Measurements from ENCODE around the gene TMEM231. TPM values are rescaled to one million over a fixed set of nuclear protein-coding genes. Genes with fewer than 3 reads are reported as not detected.
"Not testable (repeated sequence)": the region's sequence is repeated elsewhere in the genome, so short reads cannot be mapped to it uniquely, and the experiment has no call there.

Gene TMEM231
- total RNA-seq = 1.7 and 2.0 TPM in 2 replicates

DNA sequence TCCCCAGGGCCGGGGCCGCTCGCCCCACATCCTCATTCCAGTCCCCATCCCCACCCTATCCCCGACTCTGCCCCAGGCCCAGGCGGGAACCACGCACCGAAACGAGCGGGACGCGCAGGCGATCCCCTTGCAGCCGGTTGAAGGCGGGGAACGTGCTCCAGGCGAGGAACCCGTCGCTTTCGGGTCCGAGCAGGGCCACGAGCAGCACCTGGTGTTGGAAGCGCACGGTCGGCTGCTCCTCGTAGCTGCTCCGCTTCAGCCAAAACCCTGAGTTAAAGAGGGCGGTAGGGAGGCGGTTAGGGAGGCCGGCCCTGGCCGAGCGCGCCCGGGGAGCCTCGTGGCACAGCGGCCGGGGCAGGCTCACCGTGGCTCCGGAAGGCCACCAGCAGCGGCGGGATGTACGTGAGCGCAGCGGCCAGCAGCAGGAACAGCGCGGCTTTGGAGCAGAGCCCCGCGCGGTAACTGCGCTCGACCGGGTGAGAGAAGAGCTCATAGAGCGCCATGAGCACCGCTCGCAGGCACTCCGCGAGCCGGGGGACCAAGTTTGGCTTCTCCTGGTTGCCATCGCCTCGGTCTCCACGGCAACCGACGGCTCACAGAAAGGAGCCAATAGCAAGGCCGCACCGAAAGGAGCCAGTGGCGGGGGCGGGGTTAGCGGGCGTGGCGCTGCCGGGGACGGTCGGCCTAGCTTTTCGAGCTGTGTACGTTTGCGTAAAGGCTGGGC lies at the start of gene TMEM231:
Gene TMEM231, minus strand, starts transcription at position 546 of the 724 bp plus-strand sequence. Its CDS starts 43 bp downstream, at position 503.
- intact Hi-C loops (cut with micrococcal nuclease) = loop anchor here (1.0 to 2.0 kb wide), 6 partner anchors 10 to 1635 kb away; partner anchors contain the start of genes ADAT1, GABARAPL2, KARS1 and MON1B

GRCh38 chr16:75603241-75603640 lies 47.2 kb upstream of the TMEM231 start:
- intact Hi-C loops (cut with micrococcal nuclease) = no loop called here

DNA sequence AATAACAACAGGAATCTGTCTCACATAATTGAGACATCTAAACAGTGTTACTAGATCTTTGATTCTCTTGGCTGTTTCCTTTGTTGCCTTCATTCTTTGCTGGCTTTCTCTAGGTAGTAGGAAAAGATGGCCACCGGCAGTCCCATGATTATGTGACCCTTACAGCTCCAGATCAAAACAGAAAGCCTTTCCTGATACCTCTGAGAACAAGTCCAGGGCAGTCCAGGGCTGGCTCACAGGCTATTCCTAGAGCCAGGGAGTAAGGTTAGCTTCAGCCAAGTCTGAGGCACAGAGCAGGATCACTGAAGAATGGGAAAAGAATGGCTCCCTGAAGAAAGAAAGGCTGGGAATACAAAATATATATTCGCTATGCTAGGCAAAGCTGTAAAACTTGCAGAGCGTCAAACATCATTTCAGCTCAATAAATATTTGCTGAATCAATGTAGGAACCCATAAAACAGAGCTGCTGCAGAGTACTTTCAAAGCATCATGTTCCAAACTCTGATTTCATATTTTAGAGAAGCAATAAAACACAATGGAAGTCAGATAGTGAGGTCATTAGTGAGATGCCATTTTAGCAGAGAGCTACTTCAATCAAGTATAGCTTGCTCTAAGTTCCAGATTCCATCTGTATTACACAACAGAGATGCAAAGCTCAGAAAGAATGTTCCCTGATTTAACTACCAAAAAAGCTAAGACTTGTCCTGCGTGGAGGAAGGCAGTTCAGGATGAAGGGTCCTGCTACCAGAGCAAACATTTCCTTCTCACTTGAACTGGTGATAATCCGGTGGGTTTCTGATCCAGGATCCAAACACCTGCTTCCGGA lies 43.6 kb upstream of the TMEM231 start:
- intact Hi-C loops (cut with micrococcal nuclease) = no loop called here

DNA sequence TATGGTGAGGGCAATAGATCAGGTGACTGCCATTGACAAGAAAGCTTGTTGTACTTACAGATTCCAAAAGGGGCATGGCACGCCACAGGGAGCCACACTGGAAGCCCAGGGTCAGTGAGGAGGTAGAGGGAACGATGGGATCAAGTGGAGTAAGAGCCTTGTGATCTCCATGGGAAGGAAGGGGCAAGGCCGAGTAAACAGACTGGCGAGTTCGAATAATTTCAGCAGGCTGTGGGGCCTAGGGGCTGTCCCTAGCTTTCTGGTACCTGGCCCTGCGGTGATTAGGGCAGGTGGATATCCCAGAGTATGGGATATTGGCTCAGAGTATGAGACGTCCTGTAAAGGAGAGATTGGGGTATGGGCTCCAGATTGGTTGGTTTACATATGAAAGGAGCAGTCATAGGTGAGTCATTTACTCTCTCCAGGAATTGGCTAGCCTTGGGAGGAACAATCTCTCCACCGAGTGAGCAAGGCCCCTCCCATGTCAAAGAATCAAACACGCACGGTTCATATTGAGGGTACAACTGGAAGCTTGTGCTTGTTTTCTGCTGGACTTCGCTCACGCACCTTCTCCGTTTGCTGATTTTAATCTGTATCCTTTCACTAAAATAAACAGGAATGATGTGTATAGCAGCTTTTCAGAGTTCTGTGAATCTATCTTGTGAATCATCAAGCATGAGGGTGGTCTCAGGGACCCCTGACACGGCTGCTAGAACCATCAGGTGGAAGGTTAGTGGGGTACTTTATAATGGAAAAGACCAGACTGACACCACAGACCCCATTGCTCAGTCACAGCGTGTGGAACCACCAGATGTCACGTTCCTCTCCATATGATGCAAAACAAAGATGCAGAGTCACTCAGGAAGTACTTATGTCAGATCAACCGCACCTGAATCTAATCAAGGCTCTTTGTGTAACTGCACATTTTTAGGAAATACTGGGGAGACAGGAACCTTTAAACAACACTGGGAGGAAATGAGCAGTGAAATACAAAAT lies 38.1 kb upstream of the TMEM231 start:
- intact Hi-C loops (cut with micrococcal nuclease) = loop anchor here (2.0 kb wide), 1 partner anchor 27 kb away; the partner anchor contains the start of gene GABARAPL2

DNA sequence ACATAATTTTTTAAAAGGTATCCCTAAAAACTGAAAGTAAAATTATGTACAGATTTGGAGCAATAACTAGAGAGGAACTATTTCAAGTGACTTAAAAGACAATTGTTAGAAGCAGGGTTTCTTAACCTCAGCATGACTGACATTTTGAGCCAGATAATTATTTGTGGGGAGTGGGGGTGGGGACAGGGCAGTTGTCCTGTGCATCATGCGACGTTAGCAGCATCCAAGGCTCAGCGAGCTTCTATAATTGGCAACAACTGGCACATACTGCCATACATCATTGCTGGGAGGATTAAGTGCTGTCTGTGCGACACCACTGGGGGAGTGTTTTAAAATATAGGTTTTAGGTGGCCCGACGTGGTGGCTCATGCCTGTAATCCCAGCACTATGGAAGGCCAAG lies 37.3 kb upstream of the TMEM231 start:
- intact Hi-C loops (cut with micrococcal nuclease) = no loop called here

GRCh38 chr16:75591927-75592326 lies 35.9 kb upstream of the TMEM231 start:
- intact Hi-C loops (cut with micrococcal nuclease) = not testable (repeated sequence)

DNA sequence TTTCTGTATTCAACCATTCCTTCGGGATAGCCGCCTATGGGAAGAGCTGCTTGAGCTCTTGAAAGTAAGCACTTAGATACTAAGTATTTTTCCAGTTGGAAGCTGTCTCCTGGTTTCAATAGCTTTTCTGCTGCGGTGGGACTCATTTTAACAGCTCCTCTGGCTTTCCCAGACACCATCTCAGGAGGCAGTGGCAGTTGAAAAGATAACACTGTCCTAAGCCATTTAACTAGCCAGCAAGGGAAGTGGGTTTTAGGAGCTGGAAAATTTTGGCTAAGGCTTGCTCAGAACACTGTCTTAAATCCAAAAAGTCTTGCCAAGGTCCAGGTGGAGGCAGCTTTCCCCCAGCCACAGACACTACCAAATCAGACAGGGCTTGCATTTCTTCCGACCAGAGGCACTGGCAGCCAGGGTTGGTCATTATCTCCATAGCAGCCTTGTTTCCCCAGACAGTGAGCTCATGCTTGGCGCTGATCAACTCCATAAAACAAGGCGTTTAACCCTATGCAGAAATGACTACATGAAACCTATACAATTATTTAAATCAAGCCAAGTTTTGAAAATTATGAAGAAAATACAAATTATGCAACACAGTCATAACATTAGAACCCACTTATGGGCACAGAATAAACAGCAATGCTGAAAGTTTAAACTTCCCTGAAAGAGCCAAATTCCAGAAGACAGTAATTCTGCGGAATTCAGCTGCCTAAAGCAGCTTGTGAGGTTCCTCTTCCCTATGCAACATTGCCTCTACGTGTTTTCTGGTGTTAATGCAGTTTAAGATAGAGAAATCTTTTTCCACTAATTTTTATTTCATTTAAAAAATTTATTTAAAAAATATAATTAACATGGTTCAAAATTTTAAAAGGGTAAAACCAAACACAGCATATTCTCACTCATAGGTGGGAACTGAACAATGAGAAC lies 35.1 kb upstream of the TMEM231 start:
- intact Hi-C loops (cut with micrococcal nuclease) = no loop called here

- intact Hi-C loops (cut with micrococcal nuclease) = no loop called here
Observed at GRCh38 chr16:75589306-75589705, 33.3 kb upstream of the TMEM231 start.

DNA sequence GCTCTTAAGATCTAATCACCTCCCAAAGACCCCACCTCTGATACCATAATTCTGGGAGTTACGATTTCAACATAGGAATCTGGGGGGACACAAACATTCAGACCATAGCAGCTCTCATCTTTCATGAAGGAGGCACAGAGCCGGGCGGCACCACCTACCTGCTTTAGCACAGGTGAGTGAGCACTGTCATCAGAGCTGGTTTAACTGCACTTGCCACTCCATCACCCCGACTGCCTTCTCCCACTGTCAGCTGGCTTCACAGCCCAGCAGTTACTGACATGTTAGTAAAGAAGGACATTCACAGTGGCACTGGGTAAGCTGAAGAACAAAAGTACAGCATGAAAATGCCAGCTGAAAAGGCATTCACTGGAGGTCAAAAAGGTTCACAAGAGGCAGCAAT lies 32.7 kb upstream of the TMEM231 start:
- intact Hi-C loops (cut with micrococcal nuclease) = no loop called here

DNA sequence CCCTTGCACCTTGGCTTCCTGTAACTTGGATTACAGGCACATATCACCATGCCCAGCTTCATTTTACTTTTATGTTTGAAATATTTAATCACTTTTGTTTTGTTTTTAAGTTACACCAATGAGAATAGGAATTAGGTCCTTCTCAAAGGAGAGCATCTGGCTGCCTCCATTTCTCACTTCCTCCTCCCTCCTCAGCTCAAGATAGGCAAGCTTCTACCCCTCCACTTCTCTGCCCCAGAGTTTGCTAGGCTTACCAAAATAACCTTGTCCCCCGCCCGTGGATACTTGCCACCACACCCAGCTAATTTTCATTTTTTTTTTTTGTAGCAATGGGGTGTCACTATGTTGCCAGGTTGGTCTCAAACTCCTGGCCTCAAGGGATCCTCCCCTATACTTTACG lies 28.1 kb upstream of the TMEM231 start:
- intact Hi-C loops (cut with micrococcal nuclease) = no loop called here

DNA sequence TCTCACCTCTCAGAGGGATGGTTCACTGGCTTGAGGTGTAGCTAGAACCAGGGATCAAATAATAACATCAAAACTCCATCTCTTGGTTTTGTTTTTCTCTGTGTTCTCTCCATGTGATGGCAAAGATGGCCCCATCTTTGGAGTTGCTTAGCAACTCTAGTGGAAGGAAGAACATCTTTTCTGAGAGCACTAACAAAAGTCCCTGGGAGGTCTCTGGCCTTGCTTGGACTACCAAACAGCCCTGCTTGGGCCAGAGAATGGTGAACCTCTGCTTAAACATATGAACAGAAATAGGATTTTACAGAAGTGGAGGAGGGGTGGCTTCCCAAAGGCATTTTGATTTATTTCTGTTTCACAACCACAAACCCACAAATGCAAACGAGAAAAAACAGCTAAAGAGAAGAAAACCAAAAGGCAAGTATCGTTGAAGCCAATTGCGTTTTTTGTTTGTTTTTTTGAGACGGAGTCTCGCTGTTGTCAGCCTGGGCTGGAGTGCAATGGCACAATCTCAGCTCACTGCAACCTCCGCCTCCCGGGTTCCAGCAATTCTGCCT lies 23.3 kb upstream of the TMEM231 start:
- intact Hi-C loops (cut with micrococcal nuclease) = no loop called here

DNA sequence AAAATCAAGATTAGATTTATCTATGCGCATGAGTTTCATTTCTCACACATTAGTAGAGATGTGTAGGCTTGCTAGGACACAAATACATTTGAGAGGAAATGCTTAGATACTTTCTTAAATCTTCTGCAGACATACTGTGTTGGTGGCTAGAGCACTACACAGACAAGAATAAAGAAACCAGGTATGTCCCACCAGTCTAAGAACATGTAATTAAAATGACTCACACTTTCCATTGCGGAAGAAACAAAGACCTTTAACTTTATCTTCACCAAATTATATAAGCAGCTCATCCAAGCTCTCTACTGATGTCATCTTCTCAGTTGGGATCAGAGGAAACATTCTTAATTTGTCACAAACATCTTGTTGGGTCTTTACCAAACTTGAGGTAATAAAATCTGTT lies 22.7 kb upstream of the TMEM231 start:
- intact Hi-C loops (cut with micrococcal nuclease) = no loop called here

DNA sequence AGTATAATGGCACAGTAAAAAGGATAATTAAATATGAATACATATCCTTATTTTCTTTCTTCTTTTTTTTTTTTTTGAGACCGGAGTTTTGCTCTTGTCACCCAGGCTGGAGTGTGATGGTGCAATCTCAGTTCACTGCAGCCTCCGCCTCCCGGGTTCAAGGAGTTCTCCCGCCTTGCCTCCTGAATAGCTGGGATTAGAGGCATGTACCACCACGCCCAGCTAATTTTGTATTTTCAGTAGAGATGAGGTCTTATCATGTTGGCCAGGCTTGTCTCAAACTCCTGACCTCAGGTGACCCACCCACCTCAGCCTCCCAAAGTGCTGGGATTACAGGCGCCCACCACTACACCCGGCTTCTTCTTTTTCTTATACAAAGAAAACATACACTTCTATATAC lies 22.2 kb upstream of the TMEM231 start:
- intact Hi-C loops (cut with micrococcal nuclease) = no loop called here

GRCh38 chr16:75576384-75576811 lies 20.3 kb upstream of the TMEM231 start:
- intact Hi-C loops (cut with micrococcal nuclease) = no loop called here

- intact Hi-C loops (cut with micrococcal nuclease) = no loop called here
Observed at GRCh38 chr16:75575958-75576357, 19.9 kb upstream of the TMEM231 start.

- intact Hi-C loops (cut with micrococcal nuclease) = no loop called here
Observed at GRCh38 chr16:75573955-75574354, 17.9 kb upstream of the TMEM231 start.

DNA sequence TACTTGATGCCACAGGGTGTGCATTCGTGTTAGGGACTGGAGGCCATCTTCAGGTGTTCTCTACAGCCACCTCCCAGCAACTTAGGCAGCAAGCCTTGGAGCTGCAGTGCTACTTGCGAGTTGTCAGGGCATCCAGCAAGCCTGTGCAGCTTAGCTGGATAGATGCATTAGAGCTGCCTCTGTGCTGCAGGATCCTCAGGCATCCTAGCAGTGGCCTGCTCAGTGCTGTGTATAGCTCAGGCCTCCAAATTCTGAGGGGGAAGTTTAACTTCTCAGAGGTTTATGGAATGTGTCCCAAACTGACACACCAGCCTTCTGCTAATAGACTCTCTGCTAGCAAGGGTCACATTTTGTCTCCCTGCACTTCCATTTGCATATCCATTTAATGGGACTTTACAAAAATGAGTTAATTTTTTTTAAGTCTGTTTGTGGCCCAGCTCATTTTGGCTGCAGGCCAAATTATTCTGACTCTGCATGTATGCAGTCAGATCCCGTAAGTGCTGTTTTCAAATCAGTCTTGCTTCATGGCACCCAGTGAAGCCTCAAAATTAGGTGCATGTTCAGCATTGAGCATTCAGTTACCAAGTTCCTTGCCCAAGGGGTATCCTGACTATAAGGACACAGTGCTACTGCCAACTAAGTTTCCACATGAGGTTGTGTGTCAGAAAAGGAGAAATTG lies 17.0 kb upstream of the TMEM231 start:
- intact Hi-C loops (cut with micrococcal nuclease) = no loop called here

DNA sequence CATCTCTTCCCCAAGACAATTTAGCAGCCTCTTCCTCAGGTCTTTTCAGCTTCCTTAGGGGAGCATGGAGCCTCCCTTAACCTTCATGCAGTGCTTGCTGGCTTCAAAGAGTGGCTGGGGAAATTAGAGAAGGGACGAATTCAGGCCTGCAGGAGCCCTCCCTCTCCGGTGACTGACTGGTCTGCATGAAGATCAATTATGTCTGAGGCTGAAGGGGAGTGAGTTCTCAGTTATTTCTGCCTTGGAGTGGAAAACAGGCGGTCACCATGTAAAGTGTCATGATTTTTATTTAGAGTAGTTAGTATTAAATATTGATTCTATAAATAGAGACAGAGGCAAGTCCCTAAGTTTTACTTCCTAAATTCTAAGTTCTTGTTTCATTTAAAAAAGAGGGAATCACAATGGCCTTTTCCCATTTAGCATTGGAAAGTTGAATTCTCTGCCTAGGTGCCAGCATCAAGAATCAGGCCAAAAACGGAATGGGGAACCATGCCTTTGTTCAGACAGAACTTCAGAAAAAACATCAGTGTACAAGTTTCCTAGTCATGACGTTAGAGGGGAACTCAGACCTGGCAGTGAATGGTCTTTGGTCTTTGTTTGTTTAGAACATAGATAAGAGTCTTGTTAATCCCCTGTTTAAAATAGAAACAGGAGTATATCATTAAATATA lies 14.5 kb upstream of the TMEM231 start:
- intact Hi-C loops (cut with micrococcal nuclease) = no loop called here

- intact Hi-C loops (cut with micrococcal nuclease) = loop anchor here (2.0 to 10.0 kb wide), 5 partner anchors 27 to 963 kb away; partner anchors contain the start of genes GLG1, RFWD3 and TMEM170A
Observed at GRCh38 chr16:75567911-75568310, 11.9 kb upstream of the TMEM231 start.
